Upper lobe of left lung (tissue), 4 donors: ENCODE measurements around the gene KBTBD12.

Experiments used
- POLR2A ChIP-seq, 4 donors: fragments of 450-650 bp; IDR thresholded peaks; one replicate each; pipeline ENCODE4 v1.5.1; 2016 to 2017; ENCODE audit warnings: antibody characterized with exemption in 4 of 4, mild to moderate bottlenecking in 2 of 4
- TF ChIP-seq, protein P1 (sequence below), 6 experiments: fragments of 450-650 bp in 4 of 6; fragments of 200-600 bp in 2 of 6; sonication (generic) in 2 of 6; IDR thresholded peaks; one replicate each; pipeline ENCODE4 v1.5.1; 2016 to 2019; ENCODE audit warnings: antibody characterized with exemption in 6 of 6

DNA sequence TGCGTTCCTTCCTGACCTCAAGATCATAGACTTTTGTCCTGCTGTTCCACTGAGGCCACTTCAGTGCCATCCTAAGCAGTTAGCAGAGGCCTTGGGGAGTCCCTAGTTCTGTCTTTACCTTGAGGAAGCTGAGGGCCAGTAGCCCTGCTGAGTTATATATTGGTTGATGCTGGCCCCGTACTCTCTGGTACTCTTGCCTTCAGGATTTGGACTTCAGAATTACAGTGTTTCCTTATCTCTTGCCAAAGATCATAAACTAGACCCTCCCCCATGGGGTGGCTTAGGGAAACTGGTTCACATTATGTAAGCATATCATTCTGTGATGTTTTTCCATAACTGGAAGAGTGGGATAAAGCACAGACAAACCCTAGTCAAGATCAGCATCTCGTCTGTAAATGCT lies 33.2 kb downstream of the KBTBD12 start:
- TF ChIP-seq, protein P1, sequence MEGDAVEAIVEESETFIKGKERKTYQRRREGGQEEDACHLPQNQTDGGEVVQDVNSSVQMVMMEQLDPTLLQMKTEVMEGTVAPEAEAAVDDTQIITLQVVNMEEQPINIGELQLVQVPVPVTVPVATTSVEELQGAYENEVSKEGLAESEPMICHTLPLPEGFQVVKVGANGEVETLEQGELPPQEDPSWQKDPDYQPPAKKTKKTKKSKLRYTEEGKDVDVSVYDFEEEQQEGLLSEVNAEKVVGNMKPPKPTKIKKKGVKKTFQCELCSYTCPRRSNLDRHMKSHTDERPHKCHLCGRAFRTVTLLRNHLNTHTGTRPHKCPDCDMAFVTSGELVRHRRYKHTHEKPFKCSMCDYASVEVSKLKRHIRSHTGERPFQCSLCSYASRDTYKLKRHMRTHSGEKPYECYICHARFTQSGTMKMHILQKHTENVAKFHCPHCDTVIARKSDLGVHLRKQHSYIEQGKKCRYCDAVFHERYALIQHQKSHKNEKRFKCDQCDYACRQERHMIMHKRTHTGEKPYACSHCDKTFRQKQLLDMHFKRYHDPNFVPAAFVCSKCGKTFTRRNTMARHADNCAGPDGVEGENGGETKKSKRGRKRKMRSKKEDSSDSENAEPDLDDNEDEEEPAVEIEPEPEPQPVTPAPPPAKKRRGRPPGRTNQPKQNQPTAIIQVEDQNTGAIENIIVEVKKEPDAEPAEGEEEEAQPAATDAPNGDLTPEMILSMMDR (IDR thresholded peaks at IDR 0.05), result no peak
- no peak for TF ChIP-seq POLR2A (IDR thresholded peaks at IDR 0.05)
